Measurements from ENCODE around the gene ADAM15.

DNA sequence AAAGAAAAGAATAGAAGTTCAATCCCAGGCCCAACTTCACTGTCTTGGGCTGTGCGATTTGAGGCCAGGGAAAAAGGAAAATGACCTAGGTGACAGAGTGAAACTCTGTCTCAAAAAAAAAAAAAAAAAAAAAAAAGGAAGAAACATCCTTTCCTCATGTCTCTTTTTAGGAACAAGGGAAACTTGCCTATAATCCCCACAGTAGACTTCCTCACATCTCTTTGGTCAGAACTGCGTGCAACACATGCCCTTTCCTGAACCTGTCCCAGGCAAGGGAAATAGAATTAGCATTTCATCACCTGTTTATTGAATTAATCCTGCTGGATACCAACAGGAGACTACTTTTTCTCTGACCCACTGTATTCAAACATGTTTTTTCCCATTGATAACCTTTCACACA lies 15.2 kb upstream of the ADAM15 start:
- TF ChIP-seq, protein P1, sequence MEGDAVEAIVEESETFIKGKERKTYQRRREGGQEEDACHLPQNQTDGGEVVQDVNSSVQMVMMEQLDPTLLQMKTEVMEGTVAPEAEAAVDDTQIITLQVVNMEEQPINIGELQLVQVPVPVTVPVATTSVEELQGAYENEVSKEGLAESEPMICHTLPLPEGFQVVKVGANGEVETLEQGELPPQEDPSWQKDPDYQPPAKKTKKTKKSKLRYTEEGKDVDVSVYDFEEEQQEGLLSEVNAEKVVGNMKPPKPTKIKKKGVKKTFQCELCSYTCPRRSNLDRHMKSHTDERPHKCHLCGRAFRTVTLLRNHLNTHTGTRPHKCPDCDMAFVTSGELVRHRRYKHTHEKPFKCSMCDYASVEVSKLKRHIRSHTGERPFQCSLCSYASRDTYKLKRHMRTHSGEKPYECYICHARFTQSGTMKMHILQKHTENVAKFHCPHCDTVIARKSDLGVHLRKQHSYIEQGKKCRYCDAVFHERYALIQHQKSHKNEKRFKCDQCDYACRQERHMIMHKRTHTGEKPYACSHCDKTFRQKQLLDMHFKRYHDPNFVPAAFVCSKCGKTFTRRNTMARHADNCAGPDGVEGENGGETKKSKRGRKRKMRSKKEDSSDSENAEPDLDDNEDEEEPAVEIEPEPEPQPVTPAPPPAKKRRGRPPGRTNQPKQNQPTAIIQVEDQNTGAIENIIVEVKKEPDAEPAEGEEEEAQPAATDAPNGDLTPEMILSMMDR (IDR thresholded peaks at IDR 0.05 in 4 of 5, conservative IDR thresholded peaks at IDR 0.05 in 1 of 5): no peak
- TF ChIP-seq POLR2A (IDR thresholded peaks at IDR 0.05): no peak
